Activated effector memory CD4-positive, alpha-beta T cell treated with Interleukin-2 at 50 U/mL for 16 hours (primary cell): ENCODE results near the gene HOXC10.

ENCODE experiments used
- DNase-seq: peaks from one replicate; pipeline ENCODE4 v3.0.0-alpha.2; 2020

HOXC10 gene

DNA sequence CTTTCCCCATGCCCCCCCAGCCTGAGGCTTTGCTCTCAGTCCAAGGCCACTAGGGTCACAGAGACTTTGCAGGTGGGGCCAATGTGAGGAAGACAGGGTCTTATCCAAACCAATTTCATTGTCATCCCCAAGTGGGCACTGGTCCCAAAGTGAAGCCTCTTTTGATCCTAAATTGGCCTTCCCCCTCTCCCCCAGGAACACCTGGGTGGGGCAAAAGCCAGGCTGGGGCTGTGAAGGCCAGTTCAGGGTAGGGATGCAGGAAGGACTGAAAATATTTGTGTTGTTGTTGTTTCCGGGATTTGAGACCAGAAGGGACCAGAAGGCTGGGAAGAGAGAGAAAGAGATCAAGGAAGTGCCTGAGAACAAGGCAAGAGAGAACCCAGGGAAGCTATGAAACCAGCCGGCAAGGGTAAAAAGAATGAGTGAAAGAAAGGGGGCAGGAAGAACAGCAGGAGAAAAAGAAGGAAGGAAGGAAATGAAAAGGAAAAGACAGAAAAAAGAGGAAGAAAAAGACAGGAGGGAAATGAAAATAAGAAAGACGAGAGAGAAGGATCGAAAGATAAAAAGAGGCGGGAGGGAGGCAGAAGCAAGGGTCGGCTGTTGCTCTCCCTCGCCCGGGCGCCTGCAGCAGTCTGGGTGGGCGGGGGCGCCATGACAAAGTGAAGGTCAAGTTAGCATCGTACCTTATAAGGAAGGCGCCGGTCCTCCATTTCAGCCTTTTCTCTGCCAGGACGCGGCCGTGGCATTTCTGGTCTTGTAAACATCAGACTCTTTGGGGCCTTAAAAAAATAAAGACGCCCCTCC is 19.5 kb upstream of the HOXC10 start:
- DNase-seq: no peak

DNA sequence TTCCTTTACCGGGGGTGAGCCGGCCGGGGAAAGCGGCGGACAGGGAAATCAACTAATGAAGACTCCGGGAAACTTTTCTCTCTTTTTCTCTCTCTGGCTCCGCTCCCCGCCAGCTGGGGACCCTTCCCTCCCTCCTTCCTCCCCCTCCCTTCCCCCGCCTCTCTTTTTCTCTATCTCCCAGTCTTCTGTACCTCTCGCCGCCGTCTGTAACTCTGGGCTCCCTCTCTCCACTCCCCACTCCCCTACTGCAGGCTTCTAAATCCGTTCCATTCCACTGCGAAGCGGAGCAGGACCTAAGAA is 18.9 kb upstream of the HOXC10 start:
- DNase-seq: no peak

DNA sequence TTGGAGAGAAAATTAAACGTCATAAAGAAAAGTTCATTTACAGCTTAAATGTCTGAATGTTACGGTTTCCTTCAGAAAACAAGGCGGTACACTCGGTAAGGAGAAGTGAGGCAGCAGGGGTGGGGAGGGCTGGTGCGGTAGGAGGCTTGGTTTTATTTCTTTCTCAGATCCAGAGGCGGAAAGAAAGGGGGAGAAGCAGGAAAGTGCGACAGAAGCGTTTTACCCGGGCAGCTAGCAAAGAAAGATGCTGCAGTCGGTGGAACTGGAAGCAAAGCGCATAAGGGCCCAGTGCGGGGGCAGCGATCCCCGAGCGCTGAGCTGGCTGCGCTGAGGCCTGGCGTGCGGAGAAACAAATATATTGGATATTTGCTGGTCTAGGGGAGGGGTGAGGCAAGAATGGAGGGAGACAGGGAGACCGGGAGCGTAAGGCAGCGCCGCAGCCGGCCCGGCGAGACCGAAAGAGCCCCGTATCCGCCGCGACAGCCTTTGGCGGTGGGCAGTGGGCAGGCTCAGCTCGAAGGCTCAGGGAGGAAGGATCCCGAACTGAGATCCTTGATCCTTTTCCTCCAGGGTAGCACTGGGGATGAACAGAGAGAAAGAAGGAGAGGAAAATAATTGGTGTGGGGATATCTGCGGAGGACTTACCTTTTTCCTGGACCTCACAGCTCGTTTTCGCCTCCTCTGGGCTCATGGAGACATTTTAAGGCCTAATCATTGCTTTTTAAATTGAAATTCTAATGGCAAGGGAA is 18.4 kb upstream of the HOXC10 start:
- no peak for DNase-seq

DNA sequence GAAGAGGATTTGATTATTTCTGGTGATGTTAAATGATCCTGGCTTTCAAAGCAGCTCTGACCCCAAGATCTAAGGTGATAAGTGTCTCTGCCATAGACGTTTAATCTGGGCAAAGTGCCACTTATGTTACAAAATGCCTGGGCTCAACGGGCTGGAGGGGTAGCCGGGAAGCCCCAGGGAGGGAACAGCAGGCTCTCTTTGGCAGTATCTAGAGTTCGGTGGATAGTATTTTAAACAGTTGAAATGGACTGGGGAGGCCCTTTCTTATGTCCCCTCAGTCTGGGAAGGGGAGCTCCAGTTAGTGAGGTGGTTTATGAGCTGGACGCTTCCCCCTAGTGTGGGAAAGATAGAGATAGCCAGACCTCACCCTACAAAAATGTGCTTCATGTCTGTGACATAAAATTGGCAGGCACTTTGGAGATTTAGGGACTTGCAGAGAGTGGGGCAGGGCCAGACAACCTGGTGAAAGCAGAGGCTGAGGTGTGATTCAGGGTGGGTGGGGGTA is 17.5 kb upstream of the HOXC10 start:
- DNase-seq: no peak

DNA sequence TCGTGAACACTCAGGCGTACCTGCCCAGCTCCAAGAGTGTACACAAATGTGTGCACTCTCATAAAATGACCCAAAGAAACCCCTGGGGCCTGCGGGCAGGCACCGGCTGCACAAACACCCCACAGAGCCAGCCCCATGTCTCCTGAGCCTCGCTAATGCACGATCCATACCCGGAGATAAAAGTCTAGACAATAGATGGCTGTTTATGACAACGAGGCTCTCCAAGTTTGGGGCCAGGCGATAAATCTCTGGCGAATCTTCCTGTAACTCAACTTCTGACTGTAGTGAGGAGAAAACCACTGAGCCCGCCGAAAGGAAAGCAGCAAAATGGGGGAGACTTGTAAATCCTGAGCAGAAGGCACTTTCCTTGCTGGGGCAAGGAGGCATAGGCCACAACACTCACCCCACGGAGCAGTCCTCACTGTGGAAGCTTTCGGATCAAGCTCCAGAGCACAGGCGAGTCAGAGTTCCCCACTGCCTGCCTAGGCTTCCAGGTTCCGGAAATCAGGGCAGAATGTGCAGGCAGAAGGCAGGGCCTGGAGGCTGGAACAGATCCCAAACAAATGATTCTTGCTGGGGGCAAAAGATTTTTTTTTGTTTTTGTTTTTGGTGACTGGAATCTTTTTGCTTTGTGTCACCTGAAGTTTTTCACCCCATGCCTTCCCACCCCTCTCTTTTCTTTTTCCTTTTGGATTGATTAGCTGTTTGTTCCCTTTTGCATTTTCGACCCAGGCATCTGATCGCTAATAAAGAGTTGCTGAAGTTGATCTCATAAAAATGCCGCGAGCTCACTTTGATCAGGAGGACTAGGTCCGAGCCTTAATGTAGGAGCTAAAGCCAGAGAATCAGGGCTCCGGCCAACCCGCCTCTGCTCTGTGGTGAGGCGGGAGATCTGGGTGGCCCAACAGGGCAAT is 16.5 kb upstream of the HOXC10 start:
- DNase-seq: no peak

DNA sequence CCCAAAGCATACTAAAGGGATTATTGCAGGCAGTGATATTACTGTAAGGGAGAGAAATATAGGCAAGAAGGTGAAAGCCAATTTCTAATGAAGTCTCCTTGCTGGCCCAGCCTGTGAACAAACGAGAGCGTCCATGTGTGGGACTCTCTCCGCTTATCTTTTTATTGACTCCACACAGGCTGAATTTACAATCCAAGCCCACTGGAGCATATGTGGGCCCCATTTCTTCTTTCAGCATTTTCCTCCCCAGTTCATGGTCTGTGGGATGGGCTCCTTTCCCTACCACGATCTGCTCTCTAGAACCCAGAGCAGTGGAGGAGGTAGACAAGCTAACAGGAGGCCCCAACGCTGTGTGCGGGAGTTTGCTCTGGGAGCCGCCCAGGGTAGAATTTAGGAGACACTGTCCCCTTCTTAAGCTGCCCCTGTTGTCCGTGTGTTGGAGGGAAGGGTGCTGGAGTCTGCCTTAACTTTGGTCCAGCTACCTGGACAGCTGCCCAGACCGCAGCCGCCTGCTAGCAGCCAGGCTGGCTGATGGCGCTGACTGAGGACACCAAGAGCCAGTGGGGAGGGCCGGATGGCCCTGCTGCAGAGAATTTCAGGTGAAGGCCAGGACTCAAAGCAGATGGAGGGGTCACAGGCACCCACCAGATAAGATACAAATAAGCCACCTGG is 15.2 kb upstream of the HOXC10 start:
- DNase-seq: no peak

DNA sequence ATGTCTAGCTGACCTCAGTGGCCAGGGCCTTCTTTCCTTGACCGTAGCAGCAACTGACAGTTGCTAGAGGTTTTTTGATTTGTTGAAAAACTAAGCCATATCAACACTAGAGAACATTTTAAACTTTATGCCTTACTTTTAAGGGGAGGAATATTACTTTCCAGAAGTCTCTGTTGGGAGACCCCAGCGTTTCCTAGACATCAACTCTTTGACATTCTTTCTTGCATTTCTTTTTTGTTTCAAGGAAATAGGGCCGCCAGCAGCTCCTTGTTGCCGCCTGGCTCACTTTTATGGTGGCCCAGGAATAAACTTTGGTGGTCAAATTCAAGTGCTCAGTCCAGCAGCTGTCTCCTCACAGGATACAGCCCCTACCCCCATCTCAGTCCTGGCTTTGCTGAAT is 14.5 kb upstream of the HOXC10 start:
- DNase-seq: no peak

DNA sequence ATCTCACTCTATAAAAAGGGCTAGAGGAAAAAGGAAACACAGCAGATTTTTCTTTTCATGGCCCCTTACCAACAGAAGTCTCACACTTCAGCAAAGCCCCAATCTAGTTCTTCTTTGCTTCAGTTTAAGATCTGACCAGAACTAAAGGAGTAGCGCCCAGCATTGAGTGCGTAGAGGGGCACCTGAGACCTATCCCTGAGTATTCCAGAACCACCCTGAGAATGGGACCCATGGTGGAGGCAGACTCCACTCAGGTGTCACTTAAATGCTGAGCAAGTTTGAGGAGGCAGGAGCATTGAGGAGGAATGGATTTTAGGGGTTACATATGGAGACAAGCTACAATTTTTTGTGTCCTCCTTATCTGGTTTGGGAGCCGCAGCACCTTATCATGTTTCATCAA is 13.8 kb upstream of the HOXC10 start:
- no peak for DNase-seq

DNA sequence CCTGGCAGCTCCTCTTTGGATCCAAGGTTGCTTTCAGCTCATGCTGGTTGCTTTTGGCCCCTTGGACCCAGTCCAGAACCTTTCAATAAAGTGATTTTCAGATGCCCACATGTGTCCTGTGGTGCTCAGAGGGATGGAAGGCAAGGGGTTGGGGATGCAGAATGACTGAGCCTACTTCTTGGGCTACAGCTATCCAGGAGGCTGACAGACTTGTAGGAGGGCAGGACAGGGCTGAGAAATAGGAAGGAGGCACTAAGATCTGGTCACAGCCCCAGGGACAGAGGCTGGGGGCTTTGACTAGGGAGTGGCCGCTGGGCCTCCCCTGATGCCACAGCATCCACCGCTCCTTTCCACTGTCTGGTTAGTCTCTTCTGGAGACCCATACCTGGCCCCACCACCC is 13.3 kb upstream of the HOXC10 start:
- DNase-seq: no peak

DNA sequence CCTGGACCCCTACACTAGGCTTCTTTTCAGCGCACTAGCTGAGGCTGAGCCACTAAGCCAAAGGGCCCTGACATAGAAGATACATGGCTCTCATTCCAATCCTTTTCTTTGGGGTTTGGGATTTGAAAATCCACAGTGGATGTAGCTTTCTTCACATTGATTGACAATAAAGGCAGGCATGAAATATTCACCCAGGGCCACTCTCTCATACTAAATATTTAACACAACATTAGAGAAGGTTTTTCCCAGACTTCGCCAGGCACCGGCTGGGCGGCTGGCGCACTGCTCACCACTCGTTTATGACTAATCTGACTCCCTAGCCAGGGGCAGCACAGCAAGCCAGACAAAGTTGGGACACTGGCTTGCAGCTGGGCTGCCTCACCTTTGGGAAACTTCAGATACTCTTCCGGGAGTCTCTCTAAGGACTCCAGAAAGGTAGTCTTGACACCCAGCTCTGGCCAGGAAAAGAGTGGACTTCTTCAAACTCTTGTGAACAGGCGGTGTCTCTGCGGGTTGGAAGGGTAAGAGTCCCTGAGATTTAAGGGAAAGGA is 12.7 kb upstream of the HOXC10 start:
- DNase-seq: no peak

DNA sequence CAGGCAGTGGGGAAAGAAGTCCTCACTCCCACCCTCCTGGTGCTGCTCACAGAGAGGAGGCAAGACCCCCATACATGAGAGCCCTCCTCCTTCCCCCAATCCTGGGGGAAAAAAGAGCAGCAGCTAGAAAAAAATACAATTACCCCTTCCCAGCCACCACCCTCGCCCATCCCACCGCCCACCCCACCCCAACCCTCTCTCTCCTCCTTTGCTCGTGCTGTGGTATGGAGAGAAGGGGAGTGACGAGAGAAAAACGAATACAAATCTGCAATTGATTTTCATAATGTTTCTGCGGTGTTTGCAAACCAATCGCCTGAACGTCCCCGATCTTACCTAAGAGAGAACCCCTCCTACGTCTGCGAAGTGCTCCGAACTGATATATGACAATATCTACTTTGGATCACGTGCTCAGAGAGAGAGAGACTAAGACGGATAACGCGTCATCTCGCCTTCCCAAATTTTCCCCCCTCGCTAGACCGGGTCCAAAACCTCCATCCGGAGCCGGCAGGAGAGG is 12.2 kb upstream of the HOXC10 start, which contains the start of gene HOXC11:
TSS of gene HOXC11 (plus strand) at position 405 of the 514 bp plus-strand sequence. CDS start 116 bp downstream, outside the sequence.
- no peak for DNase-seq

DNA sequence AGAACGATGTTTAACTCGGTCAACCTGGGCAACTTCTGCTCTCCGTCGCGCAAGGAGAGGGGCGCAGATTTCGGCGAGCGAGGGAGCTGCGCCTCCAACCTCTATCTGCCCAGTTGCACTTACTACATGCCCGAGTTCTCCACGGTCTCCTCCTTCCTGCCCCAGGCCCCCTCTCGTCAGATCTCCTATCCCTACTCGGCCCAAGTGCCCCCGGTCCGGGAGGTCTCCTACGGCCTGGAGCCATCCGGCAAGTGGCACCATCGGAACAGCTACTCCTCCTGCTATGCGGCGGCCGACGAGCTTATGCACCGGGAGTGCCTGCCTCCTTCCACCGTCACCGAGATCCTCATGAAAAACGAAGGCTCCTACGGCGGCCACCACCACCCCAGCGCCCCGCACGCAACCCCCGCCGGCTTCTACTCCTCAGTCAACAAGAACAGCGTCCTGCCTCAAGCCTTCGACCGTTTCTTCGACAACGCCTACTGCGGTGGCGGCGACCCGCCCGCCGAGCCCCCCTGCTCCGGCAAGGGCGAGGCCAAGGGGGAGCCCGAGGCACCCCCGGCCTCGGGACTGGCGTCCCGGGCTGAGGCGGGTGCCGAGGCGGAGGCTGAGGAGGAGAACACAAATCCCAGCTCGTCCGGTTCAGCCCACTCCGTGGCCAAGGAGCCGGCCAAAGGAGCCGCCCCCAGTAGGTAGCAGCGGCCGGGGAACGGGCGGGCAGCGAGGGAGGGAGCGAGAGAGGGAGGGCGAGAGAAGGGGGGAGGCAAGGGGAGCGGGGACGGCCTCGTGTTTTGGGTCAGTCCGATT is 11.5 kb upstream of the HOXC10 start:
- no peak for DNase-seq

DNA sequence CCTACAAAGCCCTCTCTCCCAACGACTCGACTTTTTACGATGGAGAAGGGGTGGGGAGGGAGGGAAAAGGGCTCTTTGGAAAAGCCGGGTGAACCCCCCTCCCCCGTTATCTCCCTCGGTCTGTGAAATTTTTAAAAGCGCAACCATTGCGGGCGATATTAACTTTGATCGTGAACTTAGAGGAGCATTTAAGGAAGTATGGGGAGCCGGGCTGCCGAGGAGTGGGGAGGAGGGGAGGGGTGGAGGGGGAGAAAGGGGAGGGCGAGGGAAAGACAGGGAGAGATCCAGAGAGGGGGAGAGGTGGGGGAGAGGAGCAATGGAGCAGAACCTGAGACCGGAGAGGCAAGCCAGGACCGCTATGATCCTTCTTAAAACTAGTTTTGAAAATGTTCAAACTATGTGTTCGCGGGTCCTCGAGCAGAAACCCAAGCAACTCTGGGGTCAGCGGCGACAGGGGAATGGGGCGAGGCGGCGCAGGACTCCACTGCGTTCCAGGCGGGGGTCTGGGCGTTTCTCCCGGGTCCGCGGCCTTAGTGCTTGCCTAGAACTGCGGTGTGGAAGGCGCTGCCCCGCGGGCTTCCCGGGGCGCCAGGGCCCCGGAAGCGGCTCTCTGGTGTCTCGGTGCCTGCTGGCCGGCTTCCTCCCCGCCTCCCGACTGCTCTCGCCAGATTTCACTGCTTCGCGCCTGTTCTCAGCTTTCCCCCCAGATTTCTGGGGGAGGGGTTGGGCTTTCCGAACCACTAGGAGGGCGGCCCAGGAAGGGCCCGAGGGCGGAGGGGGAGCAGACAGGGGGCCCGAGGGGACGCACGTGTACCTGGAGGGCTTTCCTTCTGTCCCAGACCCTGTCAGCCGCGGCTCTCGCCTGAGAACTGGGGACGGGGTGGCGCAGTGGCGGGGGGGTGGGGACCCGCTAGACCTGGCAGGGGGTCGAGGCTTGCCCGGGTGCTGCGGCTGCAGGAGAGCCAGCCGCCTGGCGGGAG is 10.6 kb upstream of the HOXC10 start, which contains the start of gene HOTAIR:
TSS of gene HOTAIR (minus strand) at position 871 of the 980 bp plus-strand sequence.
- DNase-seq: no peak

DNA sequence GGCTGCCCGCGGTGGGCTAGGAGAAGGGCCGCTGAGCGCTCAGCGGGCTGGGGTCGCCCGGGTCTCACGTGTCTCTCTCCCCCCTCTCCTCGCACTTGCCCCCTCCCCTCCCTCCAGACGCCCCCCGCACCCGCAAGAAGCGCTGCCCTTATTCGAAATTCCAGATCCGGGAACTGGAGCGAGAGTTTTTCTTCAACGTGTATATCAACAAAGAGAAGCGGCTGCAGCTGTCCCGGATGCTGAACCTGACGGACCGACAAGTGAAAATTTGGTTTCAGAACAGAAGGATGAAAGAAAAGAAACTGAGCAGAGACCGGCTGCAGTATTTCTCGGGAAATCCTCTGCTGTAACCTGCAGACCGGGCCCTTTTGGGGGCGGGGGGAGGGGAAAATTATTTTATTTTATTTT is 9.9 kb upstream of the HOXC10 start:
- no peak for DNase-seq

DNA sequence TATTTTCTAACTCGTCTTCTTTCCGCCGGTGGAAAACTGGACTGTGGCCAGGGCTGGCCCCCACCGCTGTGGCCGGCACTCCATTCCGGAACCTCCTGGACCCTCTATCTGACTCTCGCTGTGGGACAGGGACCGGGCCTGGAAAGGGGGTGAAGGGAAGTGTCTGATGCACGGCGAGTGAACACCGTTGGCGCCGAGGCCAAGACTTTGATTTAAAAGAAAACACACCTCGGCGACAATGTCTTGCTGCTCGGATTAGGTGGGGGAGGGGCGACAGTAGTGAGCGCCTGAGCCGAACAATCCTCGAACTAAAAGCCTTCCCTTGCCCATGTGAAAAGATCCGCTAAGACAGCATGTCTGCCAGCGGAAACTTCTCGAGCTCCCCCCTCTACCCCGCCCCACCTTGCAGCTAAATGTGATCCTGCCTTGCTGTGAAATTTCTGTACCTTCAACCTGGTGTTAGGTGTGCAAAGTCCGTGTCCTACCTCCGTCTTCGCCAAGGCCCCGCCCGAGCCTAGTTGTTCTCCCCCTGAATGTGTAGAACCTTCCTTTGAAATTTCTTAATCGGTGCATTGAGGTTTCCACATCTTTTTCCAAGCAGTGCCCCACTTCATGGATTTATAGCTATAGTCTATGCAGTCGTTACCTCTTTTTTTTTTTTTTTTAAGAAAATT is 9.3 kb upstream of the HOXC10 start:
- DNase-seq: no peak

DNA sequence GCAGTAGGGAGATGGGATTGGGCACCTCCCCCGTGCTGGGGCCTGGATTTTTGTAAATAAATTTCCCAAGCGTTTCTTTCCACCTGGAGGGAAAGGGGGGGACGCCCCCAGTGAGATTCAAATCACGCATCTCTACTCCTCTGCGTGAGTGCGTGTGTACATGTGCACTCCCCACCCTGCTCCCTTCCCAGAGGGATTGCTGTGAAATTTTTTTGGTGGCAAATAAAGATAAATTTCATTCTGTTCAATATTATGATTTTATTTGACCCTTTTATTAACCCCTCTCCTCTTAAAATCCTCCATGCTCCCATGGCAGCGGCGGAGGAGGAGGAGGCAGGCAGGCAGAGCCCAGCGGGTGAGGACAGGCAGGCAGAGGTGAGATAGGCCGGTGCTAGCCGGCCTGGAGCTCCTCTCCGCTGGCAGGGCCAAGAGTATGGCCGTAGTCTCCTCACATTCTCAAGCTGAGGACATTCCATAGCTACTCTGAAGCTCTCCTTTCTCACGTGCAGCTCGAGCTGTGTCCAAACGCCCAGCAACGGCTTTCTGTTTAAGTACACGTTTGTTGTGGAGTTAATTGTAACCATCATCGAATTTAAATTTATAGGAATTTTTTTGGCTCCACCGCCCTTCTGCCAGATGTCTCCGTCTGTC is 8.6 kb upstream of the HOXC10 start:
- DNase-seq: no peak

DNA sequence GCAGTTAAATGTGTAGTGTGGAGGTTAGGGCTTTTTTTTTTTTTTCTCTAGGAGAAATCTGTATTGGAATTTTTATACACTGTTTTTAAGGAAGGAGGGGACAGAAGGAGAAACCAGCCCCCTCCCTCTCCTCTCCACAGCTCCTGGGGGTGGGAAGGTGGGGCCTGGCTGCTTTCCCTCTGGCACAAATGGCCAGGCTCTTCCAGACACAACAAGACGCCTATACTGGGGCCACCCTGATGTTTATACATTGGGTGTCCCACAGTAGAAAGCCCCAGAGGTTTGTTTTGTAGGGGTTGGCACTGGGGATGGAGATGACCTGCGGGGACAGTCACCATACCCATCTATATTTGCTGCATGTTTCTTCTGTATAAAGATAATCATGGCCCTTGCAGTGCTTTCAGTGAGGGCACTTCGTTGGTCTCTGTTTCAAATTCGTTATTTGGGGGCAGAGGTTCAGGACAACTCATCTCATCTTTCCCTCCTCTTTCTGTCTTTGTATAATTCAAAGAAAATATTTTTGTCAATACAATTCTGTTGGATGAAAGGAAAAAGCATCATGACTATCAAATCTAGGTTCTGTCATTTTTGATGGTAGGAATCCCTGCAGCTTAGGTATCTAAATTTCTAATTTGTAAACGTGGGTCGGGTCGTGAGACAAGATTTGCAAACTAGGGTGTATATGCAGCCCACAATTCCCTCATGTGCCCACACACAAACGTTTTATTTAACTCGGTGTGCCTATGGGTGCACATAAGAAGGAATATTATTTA is 7.9 kb upstream of the HOXC10 start:
- no peak for DNase-seq
